GM19438 (cell line): Measurements from ENCODE around the gene PIGM.

ENCODE experiments used
- ATAC-seq: cut with Tn5 transposase; IDR thresholded peaks from one replicate; pipeline ENCODE4 v1.9.1; 2021; ENCODE audit warnings: low read depth; ENCODE audit not compliant: unreplicated experiment

PIGM gene

GRCh38 chr1:159992161-159992560 is 39.6 kb downstream of the PIGM start:
- ATAC-seq = no peak

DNA sequence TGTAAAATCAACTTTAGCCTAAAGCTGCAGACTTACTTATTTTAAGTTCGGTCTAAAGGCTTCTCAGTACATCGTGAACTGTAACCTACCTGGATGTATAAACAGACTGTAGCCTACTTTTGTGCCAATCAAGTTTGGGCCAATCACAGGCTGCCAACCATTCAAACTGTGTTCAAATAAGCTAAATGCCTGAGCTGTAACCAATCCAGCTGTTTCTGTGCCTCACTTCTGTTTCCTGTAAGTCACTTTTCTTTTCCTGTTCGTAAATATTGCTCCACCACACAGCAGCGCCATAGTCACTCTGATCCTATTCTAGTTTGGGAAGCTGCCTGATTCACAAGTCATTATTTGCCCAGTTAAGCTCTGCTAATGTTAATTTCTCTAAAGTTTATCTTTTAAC is 40.3 kb downstream of the PIGM start:
- ATAC-seq = no peak

DNA sequence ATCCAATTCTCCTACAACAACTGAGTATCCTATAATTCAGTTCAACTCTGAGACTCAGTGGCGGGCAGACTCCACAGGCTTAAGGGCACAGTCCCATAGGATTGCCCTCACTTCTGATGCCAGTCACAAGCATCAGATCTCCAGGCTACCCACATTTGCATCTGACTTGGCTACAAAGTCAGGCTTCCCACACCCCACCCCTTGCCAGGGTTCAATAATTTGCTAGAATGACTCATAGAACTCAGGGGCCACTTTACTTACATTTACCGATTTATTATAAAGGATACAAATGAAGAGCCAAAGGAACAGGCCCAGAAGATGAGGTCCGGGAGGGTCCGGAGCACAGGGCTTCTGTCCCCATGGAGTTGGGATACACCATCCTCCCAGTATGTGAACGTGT is 41.8 kb downstream of the PIGM start:
- no peak for ATAC-seq

DNA sequence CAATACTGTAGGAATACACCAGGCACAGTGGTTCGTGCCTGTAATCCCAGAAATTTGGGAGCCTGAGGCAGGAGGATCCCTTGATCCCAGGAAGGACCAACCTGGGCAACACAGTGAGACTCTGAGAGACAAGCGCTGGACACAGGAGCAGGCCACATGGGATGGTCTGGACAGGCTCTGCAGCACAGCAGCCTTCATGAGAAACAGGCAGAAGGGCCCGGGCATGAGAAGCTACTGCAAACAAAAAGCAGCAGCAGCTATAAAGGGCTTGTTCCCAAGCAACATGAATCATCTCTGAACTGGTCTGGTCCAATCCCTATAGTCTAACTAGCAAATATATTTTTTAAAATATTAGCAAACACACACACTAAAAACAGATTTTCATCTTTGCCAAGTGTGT is 42.2 kb downstream of the PIGM start:
- ATAC-seq = no peak

DNA sequence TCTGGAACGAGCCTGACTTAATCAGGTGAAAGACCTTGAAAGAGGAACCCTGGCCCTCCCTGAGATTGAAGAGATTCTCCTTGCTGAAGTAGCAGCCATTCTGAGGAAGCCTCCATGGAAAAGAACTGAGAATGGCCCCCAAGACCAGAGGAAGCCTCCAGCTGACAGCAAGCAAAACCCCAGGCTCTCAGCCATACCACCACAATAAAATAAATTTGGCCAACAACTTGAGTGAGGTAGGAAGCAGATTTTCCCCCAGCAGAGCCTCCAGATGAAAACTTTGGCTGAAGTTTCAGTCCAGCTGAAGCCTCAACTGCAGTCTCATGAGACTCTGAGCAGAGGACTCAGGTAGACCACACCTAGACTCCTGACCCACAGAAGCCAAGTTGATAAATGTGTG is 43.8 kb downstream of the PIGM start:
- no peak for ATAC-seq

DNA sequence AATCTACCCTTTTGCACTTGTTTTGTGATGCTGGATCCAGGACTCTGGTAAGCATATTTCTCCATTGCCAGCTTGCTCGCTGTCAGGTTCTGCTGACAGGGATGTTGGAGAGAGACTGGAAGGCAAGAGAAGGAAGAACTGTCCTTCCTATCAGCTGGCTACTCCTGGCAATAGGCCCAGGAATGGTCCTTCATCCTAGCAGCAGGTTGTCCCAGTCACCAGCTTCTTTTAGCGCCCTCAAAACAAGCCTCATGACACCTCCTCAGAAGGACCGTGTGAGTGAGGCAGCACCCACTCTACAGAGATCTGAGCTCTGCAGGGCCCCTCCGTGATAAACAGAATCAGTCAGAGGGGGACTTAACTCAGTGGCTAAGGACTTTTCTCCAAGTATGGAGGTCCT is 44.6 kb downstream of the PIGM start:
- no peak for ATAC-seq

DNA sequence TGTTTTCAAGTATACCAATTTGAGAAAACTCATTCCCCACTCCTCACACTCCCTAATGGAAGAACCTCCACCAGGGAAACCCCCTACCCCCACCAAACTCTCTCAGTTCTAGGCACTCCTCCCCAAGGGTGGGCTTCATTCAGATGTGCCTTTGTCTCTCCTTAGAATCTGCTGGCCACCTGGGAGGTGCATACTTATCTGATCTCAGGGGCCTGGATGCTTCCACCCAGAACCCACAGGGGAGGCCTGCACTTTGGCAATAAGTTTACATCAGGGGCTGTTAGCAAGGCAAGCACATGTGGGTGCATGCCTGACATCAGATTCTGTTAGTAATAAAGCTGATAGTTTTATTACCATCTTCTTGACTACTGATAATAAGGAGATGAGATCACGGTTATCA is 45.3 kb downstream of the PIGM start:
- no peak for ATAC-seq

- no peak for ATAC-seq
Measured at GRCh38 chr1:159986093-159986492, 45.7 kb downstream of the PIGM start.

DNA sequence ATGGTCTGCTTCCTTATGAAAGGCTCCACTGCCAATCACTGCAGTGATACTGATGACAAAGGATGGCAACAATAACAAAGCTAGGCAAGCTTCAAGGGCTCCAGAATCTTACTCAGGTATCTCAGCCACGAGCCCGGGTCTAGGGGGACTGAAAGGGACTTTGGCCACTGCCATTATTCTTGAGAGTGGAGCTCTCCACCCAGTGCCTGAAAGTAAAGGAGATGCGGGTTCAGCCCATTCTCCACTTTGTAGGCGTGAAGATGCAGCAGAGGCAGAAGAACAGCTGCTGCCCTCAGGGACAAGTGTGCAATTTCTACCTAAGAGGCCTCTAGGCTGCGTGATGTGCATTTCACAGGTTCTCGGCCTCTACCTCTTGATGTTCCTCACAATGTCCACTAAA is 46.3 kb downstream of the PIGM start:
- ATAC-seq = no peak

GRCh38 chr1:159983681-159984080 is 48.1 kb downstream of the PIGM start:
- no peak for ATAC-seq

DNA sequence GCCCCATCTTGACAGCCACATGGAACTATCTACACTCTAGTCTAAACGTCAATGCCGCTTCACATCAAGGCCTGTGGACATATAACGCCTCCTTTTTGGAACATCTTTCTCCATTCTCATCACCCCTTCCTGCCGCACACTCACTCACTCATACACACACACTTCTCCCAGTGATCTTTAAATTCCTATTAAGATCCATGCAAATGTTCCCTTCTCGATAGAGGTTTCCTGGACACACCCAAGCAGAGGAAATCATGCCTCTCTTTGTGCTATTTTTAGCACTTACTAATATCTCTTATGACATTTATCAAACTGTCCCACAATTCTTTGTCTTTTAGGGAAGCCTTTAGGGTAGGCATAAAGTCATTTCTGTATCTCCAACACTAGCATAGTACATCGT is 49.5 kb downstream of the PIGM start:
- no peak for ATAC-seq

- ATAC-seq = no peak
Measured at GRCh38 chr1:159981351-159982055, 50.3 kb downstream of the PIGM start.

- no peak for ATAC-seq
Measured at GRCh38 chr1:159980786-159981185, 51.0 kb downstream of the PIGM start.

- ATAC-seq = no peak
Measured at GRCh38 chr1:159980076-159980475, 51.7 kb downstream of the PIGM start.

GRCh38 chr1:159979257-159979656 is 52.5 kb downstream of the PIGM start:
- ATAC-seq = no peak

DNA sequence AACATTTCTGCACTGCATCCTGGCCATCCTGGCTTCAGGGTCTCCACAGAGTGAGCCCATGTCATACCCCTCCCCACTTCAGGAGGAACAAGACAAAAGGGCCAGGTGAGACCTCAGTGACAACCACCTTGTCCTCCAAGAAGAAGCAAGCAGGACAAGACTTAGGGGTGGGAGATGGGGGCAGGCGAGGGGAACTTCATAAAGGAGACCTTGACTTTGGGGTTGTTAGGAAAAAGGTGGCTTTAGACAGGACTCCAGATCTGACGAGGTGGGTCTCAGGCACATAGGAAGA is 53.7 kb downstream of the PIGM start:
- no peak for ATAC-seq

GRCh38 chr1:159977364-159978106 is 54.3 kb downstream of the PIGM start:
- ATAC-seq = no peak
